RPMI7951 (cell line): ENCODE results near the gene REST. TPM values are rescaled to one million over a fixed set of nuclear protein-coding genes. Genes with fewer than 3 reads are reported as not detected.
A peak's percentile ranks its signal among the peaks of the same experiment; 100 is the strongest.

Experiments used
- DNase-seq: peaks from one replicate; pipeline ENCODE4 v3.0.0-alpha.2; 2012; ENCODE audit warnings: low read depth
- total RNA-seq: library from RNA; depleted of rRNA; stranded (reverse); fragments of >200 nt; shearing (Covaris generic); gene quantifications from 2 replicates; pipeline ENCODE4 v1.2.3, GENCODE V29; 2014; rRNA removed

Gene REST
- total RNA-seq, 1 experiment from 2014 or later: 27.8 TPM

DNA sequence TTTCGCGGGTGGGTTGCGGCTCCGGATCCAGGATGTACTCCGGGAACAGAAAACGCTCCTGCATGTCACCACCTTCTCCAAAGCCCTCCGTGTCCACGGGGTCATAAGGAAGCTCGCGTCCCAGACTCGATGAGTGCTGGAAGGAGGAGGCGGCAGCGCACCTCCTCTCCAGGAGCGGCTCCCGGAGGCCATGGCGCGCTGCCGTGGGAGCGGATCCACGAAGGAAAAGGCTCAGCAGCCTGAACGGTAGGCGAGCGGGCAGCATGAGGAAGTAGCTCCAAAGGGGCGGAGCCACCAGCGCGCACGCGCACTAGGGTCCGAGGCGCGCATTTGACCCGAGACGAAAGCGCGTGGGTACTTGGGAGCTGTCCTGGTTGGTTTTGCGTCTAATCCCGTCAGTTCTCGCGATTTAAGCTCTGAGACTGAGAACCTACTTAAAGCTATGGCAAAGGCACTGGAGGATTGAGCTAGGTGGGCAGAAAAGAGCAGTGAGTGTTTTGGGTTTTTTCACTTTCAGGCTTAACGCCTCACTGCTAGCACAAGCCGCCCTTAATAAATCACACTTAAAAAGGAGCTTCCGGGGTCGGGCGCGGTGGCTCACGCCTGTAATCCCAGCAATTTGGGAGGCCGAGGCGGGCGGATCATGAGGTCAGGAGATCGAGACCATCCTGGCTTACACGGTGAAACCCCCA, 69.8 kb downstream of the REST start, which contains the start of gene NOA1:
TSS of gene NOA1 (minus strand) at position 286 of the 692 bp plus-strand sequence. CDS start at position 265, 21 bp downstream.
- peak; percentile 98 for DNase-seq

DNA sequence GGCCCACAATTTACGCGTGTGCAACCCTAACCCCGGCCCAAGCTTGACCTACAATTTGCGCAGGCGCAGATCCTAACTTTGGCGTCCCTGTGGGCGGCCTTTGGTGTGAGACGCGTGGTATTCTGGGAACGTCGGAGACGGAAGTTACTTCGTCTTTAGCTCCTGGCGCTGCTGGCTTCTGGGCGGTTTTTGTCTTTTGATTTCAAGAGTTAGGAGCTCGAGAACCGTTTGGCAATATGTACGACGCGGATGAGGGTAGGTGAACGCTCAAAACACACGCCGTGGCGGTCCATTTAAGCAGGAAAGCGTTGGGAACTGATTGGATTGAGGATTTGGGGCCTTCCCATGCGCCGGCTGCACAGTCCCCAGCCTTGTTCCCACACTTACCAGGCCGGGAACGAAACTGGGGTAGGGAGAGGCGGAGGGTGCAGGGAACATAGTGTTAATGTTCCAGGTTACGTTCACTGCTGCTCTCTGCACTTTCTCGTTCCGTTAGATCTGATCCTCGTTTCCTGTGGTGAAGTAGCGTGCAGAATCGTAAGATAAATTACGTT, 71.1 kb downstream of the REST start, which contains the start of gene POLR2B:
TSS of gene POLR2B (plus strand) at position 147 of the 554 bp plus-strand sequence. CDS start at position 237, 90 bp downstream.
- DNase-seq: peak; percentile 89

DNA sequence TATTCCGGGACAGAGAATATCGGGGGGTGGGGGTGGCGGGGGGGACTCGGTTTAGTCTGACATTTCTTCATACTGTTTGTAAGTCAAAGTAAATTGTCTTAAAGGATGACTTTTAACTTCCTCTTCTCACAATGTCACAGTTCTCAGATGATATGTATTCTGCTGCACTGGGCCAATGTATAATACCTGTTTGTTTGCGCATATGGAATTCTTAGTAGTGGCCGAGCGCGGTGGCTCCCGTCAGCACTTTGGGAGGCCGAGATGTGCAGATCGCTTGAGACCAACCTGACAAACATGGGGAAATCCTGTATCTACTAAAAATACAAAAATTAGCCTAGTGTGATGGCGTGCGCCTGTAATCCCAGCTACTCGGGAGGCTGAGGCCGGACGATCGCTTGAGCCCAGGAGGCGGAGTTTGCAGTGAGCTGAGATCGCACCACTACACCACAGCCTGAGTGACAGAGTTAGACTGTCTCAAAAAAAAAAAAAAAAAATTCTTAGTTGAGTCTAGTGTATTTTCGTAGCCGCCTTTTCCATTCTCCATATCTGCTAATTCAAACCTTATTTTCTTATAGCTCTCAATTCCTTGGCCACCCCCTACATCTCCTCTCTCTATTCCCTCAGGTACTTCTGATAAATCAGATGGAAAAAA, 71.8 kb downstream of the REST start:
- DNase-seq: peak; percentile 39

DNA sequence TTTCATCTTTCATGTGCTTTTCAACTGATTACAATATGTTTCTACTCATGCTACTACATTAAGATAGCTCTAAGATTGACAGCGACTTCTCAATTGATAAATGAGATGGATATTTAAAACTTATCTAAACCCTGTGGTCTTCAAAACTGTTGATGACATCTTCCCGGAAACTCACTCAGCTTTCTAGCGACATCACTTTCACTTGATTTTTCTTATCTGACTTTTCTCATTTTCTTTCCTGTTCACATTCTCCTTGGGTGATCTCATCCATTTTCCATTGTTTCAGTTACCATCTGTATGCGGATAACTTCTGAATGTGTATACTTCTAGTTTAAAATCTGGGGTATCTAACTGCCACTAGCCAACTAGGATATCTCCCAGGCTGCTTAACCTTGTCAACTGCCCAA, 74.1 kb downstream of the REST start:
- peak; percentile 20 for DNase-seq

DNA sequence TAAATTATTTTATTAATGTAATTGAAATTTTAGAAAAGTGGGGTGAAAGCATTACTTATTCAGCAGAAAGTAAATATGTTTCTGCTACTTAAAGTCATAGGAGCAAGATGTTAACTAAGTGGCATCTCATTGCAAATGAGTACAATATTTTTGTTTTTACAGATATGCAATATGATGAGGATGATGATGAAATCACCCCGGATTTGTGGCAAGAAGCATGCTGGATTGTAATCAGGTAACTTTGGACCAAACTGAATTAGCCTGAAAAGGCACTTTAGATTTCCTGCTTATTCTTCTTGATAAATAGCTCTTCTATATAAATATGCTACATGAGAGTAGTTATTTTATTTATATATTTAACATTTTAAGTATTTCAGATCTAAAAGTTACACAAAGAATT, 78.5 kb downstream of the REST start:
- DNase-seq: no peak

DNA sequence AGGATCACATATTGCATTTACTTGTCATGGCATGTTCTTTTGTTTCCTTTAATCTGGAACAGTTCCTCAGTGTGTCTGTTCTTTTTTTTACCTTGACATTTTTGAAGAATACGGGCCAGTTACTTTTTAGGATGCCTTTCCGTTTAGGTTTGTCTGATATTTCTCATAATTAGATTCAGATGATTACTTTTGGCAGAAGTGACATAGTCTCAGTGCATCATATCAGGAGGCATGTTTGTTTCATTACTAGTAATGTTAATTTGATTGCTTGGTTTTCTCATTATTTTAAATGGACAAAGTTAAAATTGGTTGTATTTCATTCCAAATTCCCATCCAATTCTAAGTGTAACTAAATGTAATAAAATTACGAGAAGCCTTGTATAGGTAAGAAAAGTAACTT, 79.3 kb downstream of the REST start:
- DNase-seq: no peak

DNA sequence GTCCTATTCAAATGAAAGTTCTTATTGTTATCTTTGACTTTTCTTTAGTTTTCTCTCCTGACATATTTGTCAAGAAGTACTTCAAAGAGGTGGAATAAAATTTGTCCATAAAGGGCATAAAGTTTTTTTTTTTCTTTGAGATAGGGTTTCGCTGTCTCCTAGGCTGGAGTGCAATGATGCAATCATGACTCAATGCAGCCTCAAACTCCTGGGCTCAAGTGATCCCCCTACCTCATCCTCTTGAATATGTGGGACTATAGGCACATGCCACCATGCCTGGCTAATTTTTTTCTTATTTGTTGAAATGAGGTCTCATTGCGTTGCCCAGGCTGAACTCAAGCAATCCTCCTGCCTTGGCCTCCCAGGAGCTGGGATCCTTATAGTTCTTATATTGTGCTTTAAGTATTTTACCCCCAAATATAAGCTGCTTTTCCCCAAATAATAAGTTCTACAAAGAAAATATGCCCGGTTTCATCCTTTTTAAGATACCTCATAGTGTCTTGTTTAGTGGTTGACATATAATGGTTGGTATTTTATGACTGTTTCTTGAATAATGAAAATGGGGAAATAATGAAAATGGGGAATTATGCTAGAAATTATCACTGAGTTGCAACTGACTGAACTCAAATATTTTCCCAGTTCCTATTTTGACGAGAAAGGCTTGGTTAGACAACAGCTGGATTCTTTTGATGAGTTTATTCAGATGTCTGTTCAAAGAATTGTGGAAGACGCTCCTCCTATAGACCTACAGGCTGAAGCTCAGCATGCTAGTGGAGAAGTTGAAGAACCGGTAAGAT, 82.6 kb downstream of the REST start:
- DNase-seq: no peak

DNA sequence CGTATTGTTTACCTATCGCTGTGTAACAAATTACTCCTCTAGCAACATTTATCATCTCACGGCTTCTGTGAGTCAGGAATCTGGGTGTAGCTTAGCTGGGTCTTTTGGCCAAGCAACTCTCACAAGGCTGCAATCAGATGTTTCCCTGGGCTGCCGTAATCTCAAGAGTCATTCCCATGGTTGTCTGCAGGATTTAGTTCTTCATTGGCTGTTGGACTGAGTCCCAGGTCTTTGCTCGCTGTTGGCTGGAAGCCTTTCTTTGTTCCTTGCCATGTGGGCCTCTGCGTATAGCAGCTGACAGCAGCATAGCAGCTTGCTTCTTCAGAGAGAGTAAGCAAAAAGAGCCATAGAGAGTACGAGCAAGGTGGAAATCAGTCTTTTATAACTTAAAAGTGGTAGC, 87.8 kb downstream of the REST start:
- DNase-seq: no peak

DNA sequence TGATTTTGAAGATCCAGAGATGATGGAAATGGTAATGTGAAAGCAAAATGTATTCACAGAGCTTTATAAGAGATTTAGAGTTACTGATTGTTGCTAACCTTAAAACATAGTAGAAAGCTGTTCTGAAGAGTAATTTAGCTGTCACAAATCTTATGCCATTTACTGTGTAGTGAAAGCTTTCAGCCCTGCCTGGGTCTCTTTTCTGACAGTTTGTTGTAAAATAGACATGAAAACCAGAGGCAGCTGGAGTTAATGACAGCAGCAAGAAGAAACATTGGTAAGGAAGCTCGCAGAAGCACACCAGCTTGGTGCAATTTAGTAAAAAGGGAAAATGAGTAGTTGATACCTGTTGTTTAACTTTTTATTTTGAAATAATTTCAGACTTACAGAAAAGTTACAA, 92.1 kb downstream of the REST start:
- no peak for DNase-seq

DNA sequence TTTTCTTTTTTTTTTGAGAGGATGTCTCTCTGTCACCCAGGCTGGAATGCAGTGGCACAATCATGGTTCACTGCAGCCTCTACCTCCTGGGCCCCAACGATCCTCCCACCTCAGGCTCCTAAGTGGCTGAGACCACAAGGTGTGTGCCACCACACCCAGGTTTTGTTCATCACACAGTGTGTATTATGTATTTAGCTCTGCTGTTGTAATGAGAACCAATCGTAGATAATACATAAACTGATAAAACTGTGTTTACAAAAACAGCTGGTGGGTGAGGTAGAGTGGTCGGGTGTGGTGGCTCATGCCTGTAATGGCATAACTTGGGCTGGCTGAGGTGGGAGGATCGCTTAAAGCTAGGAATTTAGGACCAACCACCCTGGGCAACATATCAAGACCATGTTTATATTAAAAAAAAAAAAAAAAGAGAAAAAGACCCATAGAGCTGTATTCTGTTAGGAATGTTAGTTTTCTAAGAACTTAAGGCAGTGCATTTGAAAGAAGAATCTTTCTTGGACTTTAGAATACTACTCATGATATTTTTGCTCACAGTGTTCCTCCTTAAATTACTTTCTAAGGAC, 105.9 kb downstream of the REST start:
- DNase-seq: no peak

Other genes with a start within 250 kb of the REST start
- not detected in 2 replicates for gene HOPX, start 226.6 kb upstream of the REST start, total RNA-seq
- gene SPINK2, start 86.2 kb upstream of the REST start, total RNA-seq: not detected in 2 replicates
- 10.6 and 11.9 TPM in 2 replicates for gene NOA1, start 69.7 kb downstream of the REST start, total RNA-seq
- 96.2 and 114 TPM in 2 replicates for gene POLR2B, start 71.0 kb downstream of the REST start, total RNA-seq
- 436 and 611 TPM in 2 replicates for gene IGFBP7, start 202.5 kb downstream of the REST start, total RNA-seq